A204.1 (cell line): Measurements from ENCODE around the gene GPR39.

ENCODE experiments used
- FAIRE-seq: peaks from 2 replicates; lab custom pipeline; 2012; peaks lifted over from hg19 to GRCh38; lab: Jason Lieb, UNC

Gene GPR39

DNA sequence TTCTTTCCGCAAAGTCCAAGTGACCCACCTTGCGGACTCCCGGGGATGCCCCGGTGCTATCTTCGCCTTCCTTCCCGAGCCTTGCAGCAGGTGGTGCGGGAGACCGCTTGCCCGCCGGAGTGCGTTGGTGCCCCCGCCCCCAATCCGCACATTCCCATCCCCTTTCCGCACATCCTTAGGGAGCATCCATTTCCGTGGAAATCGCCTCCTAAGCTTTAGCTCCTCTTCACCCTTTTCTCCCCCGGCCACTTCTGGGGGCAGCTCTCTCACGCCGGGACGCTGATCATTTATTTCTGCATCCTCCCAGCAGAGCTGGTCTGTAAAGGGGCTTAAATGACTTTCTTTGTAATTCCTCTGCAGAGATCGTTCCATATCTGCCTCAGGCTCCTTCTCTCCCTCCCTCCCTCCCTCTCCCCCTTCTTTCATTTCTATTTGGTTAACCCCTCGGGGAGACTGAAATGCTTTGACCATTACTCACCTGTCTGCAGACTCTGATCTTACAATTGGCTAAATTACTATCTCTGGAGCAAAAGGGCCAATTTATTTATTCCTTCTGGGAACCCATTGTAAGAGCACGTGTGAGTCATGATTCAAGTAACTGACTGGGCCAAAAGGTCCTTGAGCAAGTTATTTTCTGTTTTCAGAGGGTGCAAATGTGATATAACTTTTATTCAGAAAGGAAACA lies 254.7 kb downstream of the GPR39 start:
- no peak for FAIRE-seq

- FAIRE-seq: no peak
Measured at GRCh38 chr2:132676999-132677398, 260.4 kb downstream of the GPR39 start.

DNA sequence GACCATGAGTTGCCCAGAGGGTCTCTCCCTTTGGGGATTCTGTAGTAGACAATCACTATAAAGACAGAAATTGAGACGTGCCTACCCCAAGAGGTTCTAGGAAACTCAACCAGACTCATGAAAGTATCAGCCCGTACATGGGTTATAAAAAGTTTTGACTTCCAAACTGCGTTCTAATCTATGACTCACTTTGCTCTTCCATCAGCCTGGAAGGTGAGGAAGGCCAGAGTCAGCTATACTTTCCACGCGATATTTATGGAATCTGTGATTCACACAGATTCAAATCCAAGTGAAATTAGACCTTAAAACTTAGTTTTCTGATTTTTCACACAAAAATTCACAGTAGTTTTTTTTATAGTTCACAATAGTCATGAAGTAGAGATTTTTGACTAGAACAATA lies 261.1 kb downstream of the GPR39 start:
- no peak for FAIRE-seq

- no peak for FAIRE-seq
Measured at GRCh38 chr2:132678483-132678882, 261.9 kb downstream of the GPR39 start.

GRCh38 chr2:132680544-132680943 lies 263.9 kb downstream of the GPR39 start:
- FAIRE-seq: no peak

DNA sequence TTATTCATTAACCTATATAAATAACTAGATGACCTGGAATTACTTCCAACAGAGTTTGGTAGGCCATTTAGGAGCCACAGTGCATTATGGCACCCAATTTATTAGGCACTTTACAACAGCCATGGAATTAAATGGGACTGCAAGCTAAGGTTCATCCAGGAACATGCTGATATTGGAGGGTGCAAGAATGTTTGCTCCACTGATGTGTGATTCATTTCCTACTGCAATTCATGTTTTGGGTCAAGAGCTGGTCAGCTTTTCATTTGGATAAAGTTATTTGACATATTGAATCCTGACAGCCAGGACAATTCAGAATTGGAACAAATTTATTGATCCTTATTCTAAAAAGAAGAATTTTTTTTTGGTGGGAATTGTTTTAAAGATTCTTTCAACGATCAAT lies 265.2 kb downstream of the GPR39 start:
- FAIRE-seq: no peak

- FAIRE-seq: no peak
Measured at GRCh38 chr2:132690664-132691303, 274.2 kb downstream of the GPR39 start.

DNA sequence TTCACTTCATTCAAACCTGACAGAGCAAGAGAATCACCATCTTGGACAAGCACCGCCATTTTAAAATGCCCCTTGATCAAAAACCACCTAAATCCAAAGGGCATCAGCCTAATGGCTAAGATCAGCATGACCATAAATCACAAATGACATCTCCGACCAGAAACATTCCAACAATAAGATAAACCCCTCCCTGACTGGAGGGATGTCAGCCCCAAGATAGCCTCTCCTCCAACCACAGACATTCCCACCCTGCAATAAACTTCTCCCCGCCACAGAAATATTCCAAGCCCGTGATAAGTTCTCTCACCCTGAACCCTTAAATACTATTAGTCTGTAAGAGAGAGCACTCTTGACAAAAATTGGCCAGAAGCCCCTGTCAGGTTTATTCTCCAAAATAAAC lies 275.0 kb downstream of the GPR39 start:
- no peak for FAIRE-seq

GRCh38 chr2:132692816-132693215 lies 276.2 kb downstream of the GPR39 start:
- no peak for FAIRE-seq
